CD14-positive monocyte (primary cell): ENCODE results near the gene NR6A1. TPM values are rescaled to one million over a fixed set of nuclear protein-coding genes. Genes with fewer than 3 reads are reported as not detected.

Experiments used
- DNase-seq, 3 donors: peaks; one replicate each; pipeline ENCODE4 v3.0.0-alpha.2; 2011 to 2022
- H2AFZ ChIP-seq: 2 replicates; pipeline ENCODE4 v1.6.0; 2012; ENCODE audit warnings: mild to moderate bottlenecking, low read depth, low read length, inconsistent platforms; ENCODE audit not compliant: insufficient read depth, poor library complexity, severe bottlenecking
- H3K27ac ChIP-seq, 2 donors: 1 replicate in 1 of 2; 2 replicates in 1 of 2; pipeline ENCODE4 v1.5.1; 2012 to 2013; ENCODE audit warnings: low read length in 2 of 2, control low read depth in 1 of 2, inconsistent platforms in 1 of 2, low read depth in 1 of 2, mild to moderate bottlenecking in 1 of 2
- H3K27me3 ChIP-seq, 2 donors: one replicate each; pipeline versions ENCODE4 v1.6.0 to v1.6.1; 2011 to 2013; ENCODE audit warnings: low read length in 2 of 2; ENCODE audit not compliant: control insufficient read depth in 2 of 2, insufficient read depth in 2 of 2
- H3K36me3 ChIP-seq, 2 donors: replicated peaks in 1 of 2; 1 replicate in 1 of 2; 2 replicates in 1 of 2; pipeline versions ENCODE4 v1.5.1 to v1.6.1; 2012 to 2013; ENCODE audit warnings: low read length in 2 of 2, control low read depth in 1 of 2, inconsistent platforms in 1 of 2, mild to moderate bottlenecking in 1 of 2; ENCODE audit not compliant: insufficient read depth in 2 of 2, control insufficient read depth in 1 of 2
- H3K4me1 ChIP-seq, 2 donors: 1 replicate in 1 of 2; 2 replicates in 1 of 2; pipeline versions ENCODE4 v1.5.1 to v1.6.1; 2012 to 2013; ENCODE audit warnings: low read length in 2 of 2, control low read depth in 1 of 2, inconsistent platforms in 1 of 2, mild to moderate bottlenecking in 1 of 2, moderate library complexity in 1 of 2; ENCODE audit not compliant: insufficient read depth in 2 of 2, control insufficient read depth in 1 of 2
- H3K4me2 ChIP-seq: replicated peaks from 2 replicates; pipeline ENCODE3; 2012; ENCODE audit warnings: low read length, moderate library complexity, mild to moderate bottlenecking; ENCODE audit not compliant: poor library complexity, severe bottlenecking; ENCODE audit errors: extremely low read depth
- H3K4me3 ChIP-seq, 3 experiments: fragments of 200-600 bp in 1 of 3; sonication (generic) in 1 of 3; replicated peaks in 1 of 3; 1 replicate in 2 of 3; 2 replicates in 1 of 3; pipeline ENCODE4 v1.5.1; 2011 to 2013; ENCODE audit warnings: low read length in 3 of 3, mild to moderate bottlenecking in 3 of 3, control low read depth in 2 of 3, low read depth in 2 of 3, inconsistent platforms in 1 of 3, moderate library complexity in 1 of 3
- H3K79me2 ChIP-seq: 2 replicates; pipeline ENCODE4 v1.6.0; 2012; ENCODE audit warnings: mild to moderate bottlenecking, control low read depth, inconsistent platforms, low read length, moderate library complexity; ENCODE audit not compliant: insufficient read depth
- H3K9ac ChIP-seq: 2 replicates; pipeline ENCODE4 v1.6.0; 2017; ENCODE audit warnings: low read length, mild to moderate bottlenecking; ENCODE audit not compliant: insufficient read depth, poor library complexity, severe bottlenecking
- H3K9me3 ChIP-seq, 2 donors: replicated peaks in 1 of 2; 1 replicate in 1 of 2; 2 replicates in 1 of 2; pipeline versions ENCODE4 v1.5.1 to v1.6.1; 2012 to 2013; ENCODE audit warnings: low read length in 2 of 2, control low read depth in 1 of 2; ENCODE audit not compliant: control insufficient read depth in 1 of 2, insufficient read depth in 1 of 2
- H4K20me1 ChIP-seq: 2 replicates; pipeline ENCODE4 v1.6.0; 2012; ENCODE audit warnings: mild to moderate bottlenecking, low read length, control low read depth, moderate library complexity; ENCODE audit not compliant: insufficient read depth
- H3K27ac Mint-ChIP-seq, 7 donors: one replicate each; pipeline ENCODE4 v1.8.0; 2020; ENCODE audit warnings: mild to moderate bottlenecking in 7 of 7, mixed read lengths in 7 of 7, moderate library complexity in 6 of 7, inconsistent platforms in 2 of 7
- H3K27me3 Mint-ChIP-seq, 3 donors: one replicate each; pipeline ENCODE4 v1.8.0; 2021 to 2022; ENCODE audit warnings: low read depth in 3 of 3, mild to moderate bottlenecking in 3 of 3, mixed read lengths in 3 of 3, moderate library complexity in 3 of 3, inconsistent platforms in 1 of 3
- H3K36me3 Mint-ChIP-seq, 2 donors: one replicate each; pipeline ENCODE4 v1.8.0; 2020; ENCODE audit warnings: mixed read lengths in 2 of 2, inconsistent platforms in 1 of 2, mild to moderate bottlenecking in 1 of 2
- H3K4me1 Mint-ChIP-seq: one replicate; pipeline ENCODE4 v1.8.0; 2020; ENCODE audit warnings: mild to moderate bottlenecking, mixed read lengths
- H3K4me3 Mint-ChIP-seq, 2 donors: one replicate each; pipeline ENCODE4 v1.8.0; 2020; ENCODE audit warnings: mild to moderate bottlenecking in 2 of 2, mixed read lengths in 2 of 2, moderate library complexity in 1 of 2
- H3K9me3 Mint-ChIP-seq, 7 donors: one replicate each; pipeline ENCODE4 v1.8.0; 2020 to 2022; ENCODE audit warnings: mixed read lengths in 7 of 7, mild to moderate bottlenecking in 6 of 7, moderate library complexity in 6 of 7, inconsistent platforms in 2 of 7
- CTCF ChIP-seq: fragments of 200-600 bp; IDR thresholded peaks from one replicate; pipeline ENCODE4 v1.8.0; 2022; ENCODE audit warnings: antibody characterized with exemption, mild to moderate bottlenecking
- WGBS: methylation state at CpG from one replicate; pipeline ENCODE4 v1.1.5; 2013; ENCODE audit warnings: missing lambda C conversion rate; ENCODE audit not compliant: insufficient coverage; 5-methylcytosine and 5-hydroxymethylcytosine counted together
- intact Hi-C, 2 donors: fragments of 100-400 bp; cut with micrococcal nuclease; formaldehyde crosslinking; loops; one replicate each; pipeline versions ENCODE4 v1.15.0 to v1.15.1; 2023
- polyA plus RNA-seq, 3 donors: library from polyadenylated mRNA; depleted of rRNA in 1 of 3; unstranded in 2 of 3; stranded (reverse) in 1 of 3; fragments of 300-500 nt in 2 of 3; fragments of >200 nt in 1 of 3; fragmentation: Illumina TruSeq in 2 of 3; gene quantifications; 1 replicate in 2 of 3; 2 replicates in 1 of 3; pipeline ENCODE4 v1.2.3, GENCODE V29; 2012 to 2021

The NR6A1 gene
- polyA plus RNA-seq, 3 donors, result 0.15 to 2.9 (median 0.28) TPM

- Histone ChIP-seq H2AFZ (no peak overlapping the region), H3K9me3 (no peaks in the 10 kb centered on the region), H3K36me3 (no peaks in the 10 kb centered on the region), H4K20me1 (no peaks in the 10 kb centered on the region), H3K4me2 (no peak overlapping the region), H3K79me2 (no peaks in the 10 kb centered on the region), H3K27me3 (peaks cover 0 to 4% of the 10 kb centered on the region in 2 donors), H3K4me3 (no peak overlapping the region), H3K4me1 (peaks cover 7 to 8% of the 10 kb centered on the region in 2 donors), H3K9ac (no peak overlapping the region), H3K27ac (no peak overlapping the region)
- peaks cover 20% of the 10 kb centered on the region for H3K4me1 Mint-ChIP-seq
- WGBS, result 60% methylated on average over 1 of the region's 4 CpGs
- DNase-seq, result no peak
- intact Hi-C loops, result no loop called here
- H3K27ac Mint-ChIP-seq, result no peak overlapping the region
- no peak overlapping the region for H3K4me3 Mint-ChIP-seq
- H3K9me3 Mint-ChIP-seq, result no peaks in the 10 kb centered on the region
- TF ChIP-seq CTCF, result no peak
- H3K27me3 Mint-ChIP-seq, result peaks cover 5 to 14% (median 12%) of the 10 kb centered on the region in 3 donors
- H3K36me3 Mint-ChIP-seq, result no peaks in the 10 kb centered on the region
Measured at GRCh38 chr9:124514125-124514524, 257.0 kb downstream of the NR6A1 start.

GRCh38 chr9:124513376-124513994 is 257.6 kb downstream of the NR6A1 start:
- Mint-ChIP-seq H3K27me3 (peaks cover 5 to 14% (median 12%) of the 10 kb centered on the region in 3 donors), H3K4me3 (no peak overlapping the region), H3K27ac (peak overlapping the region in 1 of 7 donors; percentile 22), H3K4me1 (peaks cover 20% of the 10 kb centered on the region), H3K9me3 (no peaks in the 10 kb centered on the region), H3K36me3 (no peaks in the 10 kb centered on the region)
- no peak overlapping the region for H3K4me3 ChIP-seq
- no peak for DNase-seq
- no peaks in the 10 kb centered on the region for H3K36me3 ChIP-seq
- no peak overlapping the region for H3K9ac ChIP-seq
- H3K79me2 ChIP-seq, result no peaks in the 10 kb centered on the region
- no peak overlapping the region for H2AFZ ChIP-seq
- intact Hi-C loops, result no loop called here
- no peaks in the 10 kb centered on the region for H4K20me1 ChIP-seq
- no peak overlapping the region for H3K27ac ChIP-seq
- peaks cover 0 to 4% of the 10 kb centered on the region in 2 donors for H3K27me3 ChIP-seq
- H3K4me1 ChIP-seq, result peaks cover 7 to 8% of the 10 kb centered on the region in 2 donors
- H3K9me3 ChIP-seq, result no peaks in the 10 kb centered on the region
- WGBS, result 11% methylated on average over 3 of the region's 5 CpGs
- no peak overlapping the region for H3K4me2 ChIP-seq
- TF ChIP-seq CTCF, result no peak
